ENCODE data around the gene JARID2. TPM values are rescaled to one million over a fixed set of nuclear protein-coding genes. Genes with fewer than 3 reads are reported as not detected.

JARID2 gene
- polyA plus RNA-seq, 3 donors = 2.0 to 7.0 (median 3.8) TPM

DNA sequence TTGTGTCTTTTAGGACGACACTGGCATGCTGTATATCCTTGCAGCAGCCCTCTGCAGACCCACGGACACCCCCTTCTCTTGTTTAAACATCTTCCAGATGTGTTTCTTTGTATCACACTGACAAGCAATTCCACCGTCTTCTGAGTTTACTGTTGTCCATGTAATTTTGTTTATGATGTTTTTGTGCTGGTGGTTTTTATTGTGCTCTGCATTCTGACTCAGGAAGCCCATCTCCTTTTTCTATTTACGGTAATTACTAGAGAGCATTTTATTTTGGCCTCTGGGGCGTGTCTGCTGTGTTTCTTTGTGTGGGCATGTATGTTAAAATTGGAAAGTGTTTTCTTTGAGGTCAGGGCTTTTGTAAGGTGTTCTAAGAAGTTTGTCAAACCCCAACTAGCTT, 111.9 kb downstream of the JARID2 start:
- WGBS, 3 donors = 63 to 80% (median 67%) methylated on average over 5 of the region's 5 CpGs
- H3K27ac ChIP-seq (ENCODE audit: low read depth, low read length) = no peak overlapping the region

DNA sequence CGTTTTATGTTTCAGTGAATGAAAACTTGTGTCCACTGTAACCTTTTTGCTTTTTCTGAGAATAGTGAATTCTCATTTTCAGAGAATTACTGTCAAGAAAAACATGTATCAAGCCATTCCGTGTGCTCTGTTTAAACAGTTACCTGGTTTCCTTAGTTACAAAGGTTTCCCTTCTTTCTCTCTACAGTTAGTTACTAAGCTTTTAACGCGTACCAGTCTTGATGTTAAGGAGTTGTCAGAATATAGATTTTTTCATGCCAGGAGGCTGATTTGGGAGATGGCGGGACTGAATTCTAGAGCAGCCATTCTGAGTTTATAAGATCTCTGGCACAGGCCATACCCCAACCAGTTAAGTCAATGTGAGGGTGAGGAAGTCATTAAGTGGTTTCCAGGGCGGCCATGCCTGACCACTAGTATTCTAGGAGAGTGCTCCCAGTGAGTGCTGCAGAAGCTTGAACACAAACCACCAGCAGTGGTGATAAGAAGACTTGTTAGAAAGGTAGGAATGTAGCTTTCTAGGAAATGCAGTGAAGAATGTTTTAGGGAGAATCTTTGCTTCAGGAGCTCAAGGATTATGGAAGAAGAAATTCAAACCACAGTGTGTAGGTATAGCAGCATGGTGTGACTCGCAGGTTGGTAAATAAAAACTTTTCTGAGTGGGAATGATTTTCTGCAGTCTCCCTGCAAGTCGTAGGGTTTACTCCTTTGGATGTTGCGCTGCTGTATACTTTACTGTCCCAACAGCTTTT, 112.9 kb downstream of the JARID2 start:
- no peak overlapping the region for H3K27ac ChIP-seq (ENCODE audit: low read depth, low read length)
- WGBS, 3 donors = 87 to 92% (median 89%) methylated on average over 9 of the region's 9 CpGs

DNA sequence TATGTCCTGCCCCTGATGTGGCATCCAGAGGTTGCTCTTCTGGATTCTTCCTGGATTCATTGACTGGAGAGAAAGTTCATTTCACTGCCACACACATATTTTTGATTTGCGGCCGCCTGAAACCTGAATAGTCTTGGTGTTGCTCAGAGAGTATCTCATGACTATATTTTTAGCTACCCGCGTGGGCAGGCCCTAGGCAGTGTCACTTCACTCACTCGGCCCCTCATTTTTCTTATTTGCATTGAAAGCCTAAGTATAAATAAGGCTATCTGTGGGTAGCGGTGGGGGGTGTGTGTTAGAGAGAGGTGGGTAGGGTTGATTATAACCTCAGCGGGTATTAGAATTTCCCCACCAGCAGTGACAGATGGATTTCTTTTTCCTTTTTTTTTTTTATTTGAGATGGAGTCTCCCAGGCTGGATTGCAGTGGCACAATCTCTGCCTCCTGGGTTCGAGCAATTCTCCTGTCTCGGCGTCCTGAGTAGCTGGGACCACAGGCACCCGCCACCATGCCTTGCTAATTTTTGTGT, 113.5 kb downstream of the JARID2 start:
- no peak overlapping the region for H3K27ac ChIP-seq (ENCODE audit: low read depth, low read length)
- WGBS, 3 donors = 82 to 93% (median 91%) methylated on average over 11 of the region's 11 CpGs

DNA sequence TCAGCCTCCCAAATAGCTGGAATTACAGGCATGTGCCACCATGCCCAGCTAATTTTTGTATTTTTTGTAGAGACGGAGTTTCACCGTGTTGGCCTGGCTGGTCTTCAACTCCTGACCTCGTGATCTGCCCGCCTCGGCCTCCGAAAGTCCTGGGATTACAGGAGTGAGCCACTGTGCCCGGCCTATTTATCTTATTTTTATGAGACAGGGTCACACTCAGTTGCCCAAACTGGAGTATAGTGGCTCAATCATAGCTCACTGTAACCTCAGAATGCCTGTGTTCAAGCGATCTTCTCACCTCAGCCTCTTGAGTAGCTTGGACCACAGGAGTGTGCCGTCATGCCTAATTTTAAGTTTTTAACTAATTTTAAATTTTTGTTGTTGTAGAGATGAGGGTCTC, 114.4 kb downstream of the JARID2 start:
- WGBS, 3 donors = 97 to 99% (median 99%) methylated on average over 9 of the region's 9 CpGs
- no peak overlapping the region for H3K27ac ChIP-seq (ENCODE audit: low read depth, low read length)

DNA sequence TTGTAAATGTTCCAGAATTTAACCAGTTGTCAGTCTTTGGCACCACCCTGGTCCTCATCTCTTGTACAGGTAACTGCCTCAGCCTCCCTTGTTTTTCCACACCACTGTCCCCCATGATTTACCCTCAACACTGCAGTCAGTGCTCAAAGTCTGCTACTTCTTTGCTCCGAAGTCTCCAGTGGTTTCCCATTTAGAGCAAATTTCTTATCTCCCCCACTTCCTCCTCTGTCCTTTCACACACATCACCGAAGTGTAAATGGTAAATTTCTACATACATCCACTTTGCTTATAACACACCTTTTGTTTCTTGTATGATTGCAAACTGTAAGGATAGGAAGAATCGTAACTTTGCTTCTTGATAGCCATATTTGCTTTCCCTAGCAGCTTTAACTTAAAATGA, 115.3 kb downstream of the JARID2 start:
- H3K27ac ChIP-seq (ENCODE audit: low read depth, low read length) = no peak overlapping the region
- 68 to 95% (median 72%) methylated on average over 3 of the region's 3 CpGs for WGBS, 3 donors

DNA sequence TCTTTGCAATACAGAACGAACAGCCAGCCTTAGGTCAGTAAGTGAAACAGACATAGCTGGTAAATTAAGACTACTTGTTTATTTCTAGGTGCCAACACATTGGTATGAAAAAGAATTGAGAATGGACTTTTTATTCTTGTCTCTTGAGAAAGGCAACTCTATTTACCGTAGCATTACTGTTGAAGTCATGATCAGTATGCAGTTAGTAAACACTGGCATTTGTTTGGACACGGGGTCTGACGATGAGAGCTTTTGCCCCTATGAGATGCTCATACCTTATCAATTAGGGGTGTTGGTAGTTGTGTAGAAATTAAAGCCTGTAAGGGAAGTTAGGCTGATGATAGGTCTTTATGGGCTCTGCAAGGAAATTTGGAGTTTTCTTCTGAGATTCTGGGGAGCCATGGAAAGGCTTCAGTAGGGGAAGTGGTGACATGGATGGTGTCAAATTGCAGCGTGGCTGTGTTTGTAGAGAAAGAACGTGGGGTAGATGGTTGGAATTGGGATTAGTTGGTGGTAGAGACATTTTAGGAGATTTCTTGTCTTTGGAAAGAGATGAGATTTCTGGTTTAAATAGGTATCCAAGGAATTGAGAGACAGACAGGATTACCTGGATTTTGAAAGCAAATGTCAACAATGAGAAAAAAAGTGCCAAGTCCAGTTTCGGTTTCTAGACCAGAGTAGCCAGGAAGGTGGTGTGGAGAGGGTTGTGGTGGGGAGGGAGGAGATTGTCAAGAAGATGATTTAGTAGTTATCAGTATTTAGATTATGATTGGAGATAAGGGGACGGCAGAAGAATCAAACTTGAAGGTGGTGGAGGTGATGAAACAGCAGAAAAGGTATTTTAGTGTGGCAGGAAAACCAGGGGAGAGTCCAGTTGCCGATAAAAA, 116.6 kb downstream of the JARID2 start:
- 55 to 74% (median 72%) methylated on average over 9 of the region's 9 CpGs for WGBS, 3 donors
- H3K27ac ChIP-seq (ENCODE audit: low read depth, low read length) = no peak overlapping the region

DNA sequence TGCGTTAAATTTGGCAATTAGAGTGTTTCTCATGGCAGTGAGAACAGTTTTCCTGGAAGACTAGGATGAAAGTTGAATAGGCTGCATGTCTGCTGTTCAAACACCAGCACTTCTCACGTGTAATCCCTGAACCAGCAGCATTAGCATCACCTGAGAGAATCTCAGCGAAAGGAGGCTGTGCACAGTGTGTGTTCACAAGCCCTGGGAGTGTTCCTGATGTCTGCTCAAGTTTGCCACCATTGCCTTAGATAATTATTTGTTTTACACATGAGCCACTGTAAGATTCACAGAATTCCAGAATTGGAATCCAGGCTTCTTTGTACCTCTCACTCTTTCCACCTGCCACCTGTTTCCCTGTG, 117.3 kb downstream of the JARID2 start:
- WGBS, 3 donors = 32 to 82% (median 75%) methylated on average over 3 of the region's 3 CpGs
- no peak overlapping the region for H3K27ac ChIP-seq (ENCODE audit: low read depth, low read length)

DNA sequence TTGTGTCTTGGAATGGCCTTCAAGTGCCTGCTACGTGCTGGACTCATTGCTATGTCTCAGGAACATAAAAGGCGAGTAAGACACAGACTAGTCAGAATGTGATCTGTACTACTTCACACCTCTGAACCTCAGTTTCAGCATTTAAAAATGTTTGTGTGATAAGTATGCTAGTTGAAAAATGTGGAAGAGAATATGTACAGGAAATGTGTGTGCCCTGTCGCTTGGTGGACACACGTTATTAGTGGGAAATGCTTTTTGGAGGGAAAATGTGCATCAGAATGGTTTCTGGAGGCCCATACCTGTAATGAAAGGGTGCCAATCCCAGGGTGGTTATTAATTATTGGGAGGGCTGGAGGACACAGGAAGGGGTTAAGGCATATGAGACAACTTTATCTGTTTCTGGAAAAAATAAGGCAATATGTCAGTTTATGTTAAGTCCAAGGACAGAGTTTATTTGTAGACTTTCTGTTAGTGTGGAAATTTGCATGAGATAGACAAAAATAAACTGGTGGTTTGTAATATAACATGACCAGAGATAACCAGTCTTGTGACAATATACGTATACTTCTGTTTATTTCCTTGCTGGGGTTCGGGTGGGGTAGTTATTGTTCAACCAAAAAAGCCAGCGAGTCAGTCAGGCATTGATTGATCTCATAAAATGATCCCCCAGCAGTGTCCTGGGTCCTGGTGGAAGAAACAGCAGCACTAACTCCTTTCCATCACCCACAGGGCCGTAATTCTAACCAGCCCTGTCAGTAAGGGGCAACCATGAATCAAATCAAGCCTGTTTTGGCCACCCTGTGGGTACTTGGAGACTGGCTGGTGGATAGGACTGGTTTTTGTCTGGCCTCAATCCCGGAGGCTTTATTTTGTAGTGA, 117.9 kb downstream of the JARID2 start:
- H3K27ac ChIP-seq (ENCODE audit: low read depth, low read length) = no peak overlapping the region
- WGBS, 3 donors = 41 to 64% (median 61%) methylated on average over 9 of the region's 9 CpGs

DNA sequence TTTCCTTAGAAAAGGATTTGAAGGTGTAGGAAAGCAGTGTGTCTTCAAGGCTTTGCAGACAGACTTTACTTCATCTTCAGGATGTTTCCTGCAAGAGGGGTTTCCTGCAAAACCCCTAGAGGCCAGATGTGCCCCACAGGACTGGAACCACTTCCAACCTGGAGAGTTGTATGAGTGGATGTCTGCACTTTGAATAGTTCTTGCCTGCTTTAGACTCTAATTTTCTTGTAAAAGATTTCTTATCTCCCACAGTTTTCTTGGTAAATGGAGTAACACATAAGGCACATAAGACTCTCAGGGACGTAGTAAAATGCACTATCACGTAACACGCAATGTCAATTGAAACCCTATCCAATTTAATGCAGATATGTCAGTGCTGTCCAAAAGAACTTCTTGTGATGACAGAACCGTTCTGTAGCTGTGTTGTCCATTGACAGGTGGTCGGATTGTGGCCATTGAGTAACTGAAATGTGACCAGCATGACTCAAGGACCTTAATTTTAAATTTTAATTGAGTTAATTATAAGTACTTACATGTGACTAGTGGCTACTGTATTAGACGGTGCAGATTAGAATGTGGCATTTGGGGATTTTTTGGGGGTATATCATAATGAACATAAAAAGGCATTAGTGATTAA, 118.7 kb downstream of the JARID2 start:
- 66 to 69% (median 67%) methylated on average over 6 of the region's 6 CpGs for WGBS, 3 donors
- H3K27ac ChIP-seq (ENCODE audit: low read depth, low read length) = no peak overlapping the region

DNA sequence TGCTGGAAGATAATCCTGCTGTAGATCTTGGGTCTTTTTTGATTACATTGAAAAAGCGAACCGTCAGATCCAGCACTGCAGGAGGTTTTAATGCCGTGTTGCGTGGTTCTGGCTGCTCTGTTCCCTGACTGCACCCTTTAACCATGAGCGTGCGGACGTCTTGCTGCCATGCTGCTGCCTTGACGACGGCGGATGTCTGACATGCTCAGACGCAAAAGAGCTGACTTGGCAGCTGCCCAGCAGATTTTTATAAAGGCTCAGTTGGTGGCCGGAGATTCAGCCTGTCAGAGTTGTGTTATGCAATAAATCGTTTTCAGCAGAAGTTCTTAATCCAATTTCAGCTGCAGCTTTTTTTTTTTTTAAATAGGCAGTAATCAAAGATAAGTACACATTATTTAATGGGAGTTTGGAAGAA, 119.4 kb downstream of the JARID2 start:
- no peak overlapping the region for H3K27ac ChIP-seq (ENCODE audit: low read depth, low read length)
- 8 to 40% (median 17%) methylated on average over 13 of the region's 13 CpGs for WGBS, 3 donors

DNA sequence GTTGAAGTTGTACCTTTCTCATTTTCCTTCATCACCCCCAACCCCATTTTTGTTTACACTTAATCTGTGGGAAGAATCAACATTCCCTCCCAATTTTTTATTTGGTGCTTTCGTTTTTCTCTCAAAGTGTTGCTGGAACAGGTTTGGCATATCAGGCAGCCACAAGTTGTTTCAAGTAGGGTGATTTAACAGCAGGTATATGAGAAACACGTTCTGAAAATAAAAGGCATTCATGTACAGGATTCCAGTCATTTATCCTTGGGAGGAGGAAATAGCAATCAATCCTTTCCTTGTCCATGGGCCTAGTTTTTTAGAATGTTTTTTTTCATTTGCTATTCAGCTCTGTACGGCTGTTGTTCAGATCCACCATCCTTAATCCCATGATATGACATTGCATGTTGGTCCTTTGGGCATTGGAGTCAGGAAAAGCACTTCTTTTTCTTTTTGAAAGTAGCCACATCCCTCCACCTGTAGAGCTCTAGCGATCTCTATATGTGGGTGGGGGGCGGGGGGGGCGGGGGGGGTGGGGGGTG, 120.2 kb downstream of the JARID2 start:
- WGBS, 3 donors = 26 to 48% (median 42%) methylated on average over 6 of the region's 6 CpGs
- H3K27ac ChIP-seq (ENCODE audit: low read depth, low read length) = no peak overlapping the region

DNA sequence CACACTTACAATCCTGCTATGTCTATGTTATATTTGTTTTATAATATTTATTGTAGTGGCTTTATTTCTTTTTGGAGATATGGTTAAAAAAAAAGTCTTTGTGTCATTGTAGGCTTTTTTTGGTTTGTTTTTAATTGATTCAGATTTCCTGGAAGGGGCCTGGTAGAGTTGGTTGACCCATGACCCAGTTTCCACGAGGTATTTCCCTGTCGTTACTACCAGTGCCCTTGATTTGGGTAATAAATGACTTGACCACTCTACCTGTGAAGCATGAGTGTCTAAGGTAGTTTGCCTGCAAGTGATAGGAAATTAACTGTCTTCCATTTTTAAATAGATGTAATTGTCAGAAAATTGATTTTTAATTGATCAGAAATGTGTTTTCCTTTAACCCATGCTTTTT, 121.0 kb downstream of the JARID2 start:
- WGBS, 3 donors = 16 to 60% (median 48%) methylated on average over 2 of the region's 2 CpGs
- H3K27ac ChIP-seq (ENCODE audit: low read depth, low read length) = no peak overlapping the region

DNA sequence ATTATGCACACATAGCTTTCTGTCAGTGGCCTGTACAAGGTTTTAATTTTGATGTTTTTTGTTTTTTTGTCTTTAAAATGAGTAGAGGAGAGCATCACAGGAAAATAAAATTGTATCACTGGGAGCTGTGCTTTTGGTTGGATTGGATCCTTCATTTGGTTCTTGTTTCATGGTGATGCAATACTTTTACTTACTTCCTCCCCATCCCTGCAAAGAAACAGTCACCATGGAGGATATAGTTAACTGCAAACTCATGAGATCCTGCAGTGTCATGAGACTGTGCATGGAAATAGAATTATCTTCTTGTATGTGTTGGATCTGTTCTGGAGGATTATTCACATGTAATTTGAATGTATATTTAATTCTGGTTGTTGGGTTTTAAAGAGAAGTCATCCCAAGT, 122.3 kb downstream of the JARID2 start:
- H3K27ac ChIP-seq (ENCODE audit: low read depth, low read length) = no peak overlapping the region

DNA sequence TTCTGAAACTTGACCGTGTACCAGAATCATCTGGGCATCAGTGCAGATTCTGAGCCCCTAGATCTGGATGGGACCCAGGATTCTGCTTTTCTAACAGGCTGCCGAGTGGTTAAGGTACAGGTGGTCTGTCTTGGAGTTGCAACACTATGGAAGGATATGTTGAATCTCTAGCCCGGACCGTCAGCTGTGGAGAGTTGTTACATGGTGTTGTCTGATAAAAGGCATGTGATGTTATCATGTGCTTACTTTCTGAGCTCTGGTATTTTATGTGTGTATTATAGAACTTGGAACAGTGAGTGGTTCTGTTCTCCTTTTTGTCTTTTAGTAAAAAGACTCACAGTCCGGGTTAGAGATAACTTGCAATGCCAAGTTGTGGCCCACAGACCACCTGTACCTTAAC, 123.0 kb downstream of the JARID2 start:
- no peak overlapping the region for H3K27ac ChIP-seq (ENCODE audit: low read depth, low read length)
- WGBS, 3 donors = 67 to 93% (median 81%) methylated on average over 5 of the region's 5 CpGs

DNA sequence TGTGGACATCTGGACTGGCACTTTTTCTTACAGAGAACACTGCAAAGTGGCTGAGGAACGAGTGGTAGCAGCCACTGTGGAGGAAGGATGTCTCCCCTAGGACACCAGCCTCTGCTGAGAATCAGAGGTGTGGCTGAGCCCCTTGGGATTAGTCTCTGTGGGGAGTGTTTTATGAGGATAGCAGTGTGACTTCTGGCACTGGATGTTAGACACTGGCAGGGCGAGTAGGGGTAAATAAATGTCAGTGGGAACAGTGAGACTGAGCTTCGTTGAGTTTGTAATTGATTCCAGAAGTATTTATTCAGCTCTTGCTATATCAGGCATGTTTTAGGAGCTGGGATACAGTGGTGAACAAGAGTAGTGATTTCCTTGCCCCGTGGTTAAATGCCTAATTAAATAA, 124.0 kb downstream of the JARID2 start:
- no peak overlapping the region for H3K27ac ChIP-seq (ENCODE audit: low read depth, low read length)
- WGBS, 3 donors = 51 to 61% (median 52%) methylated on average over 4 of the region's 4 CpGs

DNA sequence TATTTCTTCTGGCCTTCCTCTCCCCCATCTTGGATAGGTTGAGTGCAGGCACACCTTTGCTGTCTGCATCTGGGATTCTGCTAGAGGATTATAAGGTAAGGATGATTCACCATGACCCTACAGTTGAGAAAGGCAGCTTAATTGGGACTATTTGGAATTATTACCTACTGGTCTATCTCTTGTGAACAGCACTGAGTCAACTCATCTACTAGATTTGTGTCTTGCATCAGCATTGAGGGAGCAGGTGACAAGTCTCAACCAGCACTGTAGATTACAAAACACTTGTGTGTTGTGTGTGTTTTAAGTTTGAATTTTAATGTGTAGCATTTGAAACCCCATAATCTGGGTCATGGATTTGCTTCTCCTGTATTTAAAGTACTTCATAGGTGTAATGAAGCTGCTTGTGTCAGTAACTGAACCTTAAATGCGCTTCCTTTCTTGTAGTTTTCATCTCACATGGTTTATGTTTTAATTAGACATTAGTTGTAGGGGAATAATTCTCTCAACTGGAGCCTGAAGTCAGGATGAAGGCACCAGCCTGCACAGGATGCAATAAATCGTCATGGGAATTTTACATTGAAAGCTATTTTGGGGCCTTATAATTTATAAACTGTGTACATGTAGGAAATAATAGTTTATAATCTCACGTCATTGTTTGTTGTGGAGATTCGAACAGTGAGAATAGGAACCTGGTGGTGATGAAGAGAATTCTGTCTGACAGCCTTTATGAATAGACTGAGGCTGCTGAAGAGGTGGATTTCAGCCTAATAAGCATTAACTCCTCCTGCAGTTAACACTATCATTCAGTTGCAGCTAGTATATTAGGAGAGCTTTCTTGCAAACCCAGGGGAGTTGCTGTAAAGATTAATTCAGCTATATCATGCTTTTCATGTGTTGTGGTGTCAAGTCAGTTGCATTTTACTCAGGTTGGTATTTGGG, 125.1 kb downstream of the JARID2 start:
- 61 to 80% (median 66%) methylated on average over 4 of the region's 4 CpGs for WGBS, 3 donors
- no peak overlapping the region for H3K27ac ChIP-seq (ENCODE audit: low read depth, low read length)

DNA sequence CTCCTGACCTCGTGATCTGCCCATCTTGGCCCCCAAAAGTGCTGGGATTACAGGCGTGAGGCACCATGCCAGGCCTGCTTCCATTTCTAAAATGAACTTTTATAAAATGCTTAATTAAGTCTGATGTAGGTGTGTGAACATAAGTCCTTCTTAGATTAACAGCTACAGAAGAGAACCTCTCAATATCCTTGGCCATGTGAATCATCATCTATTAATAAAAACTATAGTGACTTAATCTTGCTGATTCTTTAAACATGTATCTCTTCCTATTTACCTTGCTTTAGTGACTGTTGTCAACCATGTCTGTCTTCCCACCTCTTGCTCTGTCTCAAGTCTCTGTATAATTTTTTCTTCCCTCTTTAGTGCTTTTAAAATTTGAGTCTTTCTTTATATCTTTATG, 127.1 kb downstream of the JARID2 start:
- H3K27ac ChIP-seq (ENCODE audit: low read depth, low read length) = no peak overlapping the region
- WGBS, 3 donors = 91 to 99% (median 93%) methylated on average over 2 of the region's 2 CpGs

Measured in adipose tissue (tissue), 3 donors.